Hematopoietic multipotent progenitor cell treated with erythropoietin and hydrocortisone succinate and interleukin-3 and kit ligand, for 8 days (in vitro differentiated cells): Measurements from ENCODE around the gene MTF1.

Experiments used
- DNase-seq: peaks from one replicate; pipeline ENCODE4 v3.0.0-alpha.2; 2015

Gene MTF1

GRCh38 chr1:37825506-37825905, 33.9 kb downstream of the MTF1 start:
- DNase-seq, result no peak

DNA sequence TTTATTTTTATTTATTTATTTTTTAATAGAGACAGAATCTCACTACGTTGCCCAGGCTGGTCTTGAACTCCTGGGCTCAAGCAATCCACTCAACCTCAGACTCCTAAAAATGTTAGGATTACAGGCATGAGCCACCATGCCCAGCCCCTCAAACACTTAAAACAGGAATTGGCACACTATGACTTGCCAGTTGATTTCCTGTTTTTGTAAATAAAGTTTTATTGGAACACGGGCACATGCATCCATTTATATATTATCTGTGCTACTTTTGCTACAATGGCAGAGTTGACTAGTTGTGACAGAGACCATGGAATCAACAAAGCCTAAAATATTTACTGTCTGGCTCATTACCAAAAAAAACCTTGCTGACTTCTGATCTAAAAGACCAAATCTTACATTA, 35.4 kb downstream of the MTF1 start:
- no peak for DNase-seq

DNA sequence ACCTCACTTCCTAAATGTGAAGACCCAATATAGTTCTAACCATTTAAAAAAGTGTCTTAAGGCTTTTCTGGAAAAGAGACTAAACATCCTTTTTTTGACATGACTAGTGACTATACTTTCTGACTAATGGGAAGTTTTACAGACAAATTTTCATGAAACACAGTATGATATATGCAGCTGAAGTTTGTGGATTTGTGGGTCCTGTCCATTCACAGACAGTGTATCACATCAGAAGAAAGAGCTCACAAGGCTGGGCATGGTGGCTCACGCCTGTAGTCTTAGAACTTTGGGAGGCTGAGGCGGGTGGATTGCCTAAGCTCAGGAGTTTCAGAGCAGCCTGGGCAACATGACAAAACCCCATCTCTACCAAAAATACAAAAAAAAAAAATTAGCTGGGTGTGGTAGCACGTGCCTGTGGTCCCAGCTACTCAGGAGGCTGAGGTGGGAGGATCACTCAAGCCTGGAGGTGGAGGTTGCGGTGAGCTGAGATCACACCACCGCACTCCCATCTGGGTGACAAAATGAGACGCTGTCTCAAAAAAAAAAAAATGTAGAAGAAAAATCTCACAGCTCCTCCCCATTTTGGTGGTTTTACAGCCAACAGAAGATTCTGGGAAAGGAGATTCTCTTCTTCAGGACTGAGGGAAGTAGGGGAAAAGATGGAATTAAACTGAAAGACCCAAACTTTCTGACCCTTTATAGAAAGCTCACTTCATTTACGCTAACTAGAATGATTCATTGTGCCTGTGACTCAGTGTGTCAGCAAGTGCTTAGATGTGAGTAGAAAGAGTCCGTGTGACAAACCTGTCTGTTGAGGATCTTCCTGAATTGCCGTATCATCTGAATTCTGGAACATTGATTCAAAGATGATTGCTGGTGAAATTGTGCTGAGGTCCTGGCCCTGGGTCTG, 36.2 kb downstream of the MTF1 start:
- no peak for DNase-seq

DNA sequence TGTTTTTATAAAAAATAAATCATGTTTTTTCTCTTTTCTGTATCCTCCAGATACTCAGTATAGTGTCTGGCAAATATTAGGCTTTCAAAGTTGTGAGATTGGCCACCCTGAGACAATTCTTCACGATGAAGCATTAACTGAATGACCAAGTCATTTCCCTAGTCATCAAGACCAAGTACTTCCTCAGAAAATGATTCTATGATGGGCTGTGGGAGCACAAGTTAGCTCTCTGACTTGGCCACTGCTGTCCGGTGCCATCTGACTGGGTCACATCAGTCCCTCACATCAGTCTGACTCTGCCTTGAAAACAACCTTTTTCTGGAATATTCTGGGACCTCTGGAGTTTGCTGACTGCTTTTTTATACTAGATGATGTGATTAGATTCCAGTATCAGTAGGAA, 37.9 kb downstream of the MTF1 start:
- no peak for DNase-seq

DNA sequence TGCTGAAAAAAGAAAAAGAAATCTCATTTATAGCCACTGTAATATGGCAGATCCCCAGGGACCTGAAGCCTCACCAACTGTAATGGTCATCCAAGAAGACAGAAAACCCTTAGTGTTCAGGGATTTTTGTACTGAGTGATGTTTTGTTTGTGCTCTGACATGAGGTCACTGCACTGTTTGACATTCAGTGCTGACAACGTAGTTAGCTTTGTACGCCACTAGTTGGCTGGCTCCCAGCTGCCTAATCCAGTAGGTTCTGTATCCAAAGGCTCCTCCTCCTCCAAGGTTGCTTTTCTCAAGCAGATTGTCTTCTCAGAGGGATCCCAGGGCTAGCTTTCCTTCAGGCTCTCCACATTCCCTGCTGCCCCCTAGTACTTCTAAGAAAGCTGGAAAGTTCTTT, 41.9 kb downstream of the MTF1 start:
- DNase-seq, result peak; percentile 12

- no peak for DNase-seq
Observed at GRCh38 chr1:37814252-37814651, 45.1 kb downstream of the MTF1 start.

GRCh38 chr1:37813529-37814145, 45.8 kb downstream of the MTF1 start:
- no peak for DNase-seq

GRCh38 chr1:37811027-37811655, 48.3 kb downstream of the MTF1 start:
- peak; percentile 86 for DNase-seq

DNA sequence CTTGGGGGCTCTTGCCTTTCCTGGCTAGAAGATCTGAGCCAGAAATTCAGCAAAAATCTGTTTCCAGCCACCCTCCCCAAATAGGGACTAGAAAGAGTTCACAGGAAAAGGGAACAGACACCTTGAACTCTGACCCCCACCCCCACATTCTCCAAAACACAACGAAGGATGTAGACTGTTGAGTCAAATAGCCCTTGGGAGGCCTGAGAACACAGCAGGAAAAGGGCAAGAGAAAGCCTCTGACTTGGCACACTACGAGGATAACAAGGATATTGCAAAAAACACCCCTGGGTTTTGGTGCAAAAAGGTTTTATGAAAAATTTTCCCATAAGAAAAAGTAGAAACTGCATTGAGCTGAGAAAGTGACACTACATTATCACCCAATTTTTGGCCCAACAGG, 49.5 kb downstream of the MTF1 start:
- DNase-seq, result no peak

- peak; percentile 65 for DNase-seq
Observed at GRCh38 chr1:37808369-37809319, 50.7 kb downstream of the MTF1 start.

DNA sequence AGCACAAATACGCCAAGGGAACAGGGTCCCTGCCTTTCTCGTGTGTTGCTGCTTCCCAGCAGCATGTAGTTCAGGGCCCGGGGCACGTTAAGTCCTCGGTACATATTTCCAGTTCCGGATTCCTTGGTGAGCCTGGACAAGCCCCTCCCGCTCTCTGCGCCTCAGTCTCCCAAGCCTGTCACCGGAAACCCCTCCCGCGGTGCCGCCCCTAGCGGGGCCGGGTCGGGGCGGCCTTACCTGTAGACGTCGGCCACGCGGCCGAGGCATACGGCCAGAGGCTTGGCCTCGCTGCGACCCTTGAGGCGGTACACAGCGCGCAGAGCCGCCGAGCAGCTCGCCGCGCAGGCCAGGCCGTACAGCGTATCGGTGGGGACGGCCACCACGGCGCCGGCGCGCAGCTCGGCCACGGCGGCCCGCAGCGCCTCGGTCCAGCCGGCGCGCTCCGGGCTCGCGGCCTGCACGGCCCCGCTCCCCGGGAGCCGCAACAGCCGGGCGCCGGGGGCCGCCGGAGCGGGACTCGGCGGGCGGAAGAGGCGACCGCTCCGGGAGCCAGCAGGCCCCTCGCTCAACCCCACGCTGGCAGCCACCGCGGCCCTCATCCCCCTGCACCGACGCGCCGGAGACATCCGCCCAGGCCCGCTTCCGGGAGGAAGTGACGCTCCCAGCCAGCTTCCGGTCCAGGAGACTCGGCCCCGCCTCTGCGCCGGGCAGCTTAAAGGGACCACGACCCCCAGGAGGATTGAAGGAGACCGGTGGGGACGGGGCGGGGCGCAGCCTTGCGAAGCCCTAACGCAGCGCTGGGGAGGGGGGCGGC, 51.6 kb downstream of the MTF1 start, which contains the start of the genes C1orf122 and YRDC:
C1orf122 (plus strand) TSS at position 236 of the 814 bp plus-strand sequence. CDS start 615 bp downstream, outside the sequence.
YRDC (minus strand) TSS at position 654 of the 814 bp plus-strand sequence; CDS start at position 626, 28 bp downstream.
- DNase-seq, result peak; percentile 93

DNA sequence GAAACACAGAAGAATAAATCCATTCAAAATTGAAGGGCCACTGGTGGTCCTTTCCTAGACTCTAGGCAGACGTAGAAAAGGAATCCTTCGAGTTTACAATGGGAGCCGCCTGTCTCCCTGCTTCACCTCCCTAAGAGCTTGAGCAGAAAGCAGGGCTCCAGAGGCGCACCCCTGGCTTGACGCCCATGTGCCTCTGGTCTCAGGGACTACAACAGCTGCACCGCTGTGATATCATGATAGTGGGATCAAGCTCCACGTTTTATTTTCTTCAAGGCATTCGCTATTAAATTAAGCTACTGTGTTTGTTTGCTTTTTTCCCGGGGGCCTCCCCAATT, 52.2 kb downstream of the MTF1 start:
- peak; percentile 87 for DNase-seq

DNA sequence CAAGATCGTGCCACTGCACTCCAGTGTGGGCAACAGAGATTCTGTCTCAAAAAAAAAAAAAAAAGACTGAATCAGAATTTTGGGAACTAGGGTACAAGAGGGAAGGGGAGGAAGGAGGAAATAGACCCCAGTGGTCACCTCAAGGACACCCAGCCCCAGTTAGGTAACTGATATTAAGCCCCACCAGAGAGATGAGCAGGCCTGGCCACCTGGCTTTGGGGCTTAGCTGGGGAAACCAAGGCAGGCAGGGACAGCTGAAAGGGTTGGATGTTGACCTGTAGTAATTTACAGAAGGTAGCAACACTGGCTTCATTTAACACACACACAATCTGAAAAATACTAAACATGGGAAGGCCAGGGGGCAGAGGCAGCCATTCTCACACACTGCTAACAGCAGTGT, 57.0 kb downstream of the MTF1 start:
- DNase-seq, result no peak

- no peak for DNase-seq
Observed at GRCh38 chr1:37797750-37798345, 61.5 kb downstream of the MTF1 start.

DNA sequence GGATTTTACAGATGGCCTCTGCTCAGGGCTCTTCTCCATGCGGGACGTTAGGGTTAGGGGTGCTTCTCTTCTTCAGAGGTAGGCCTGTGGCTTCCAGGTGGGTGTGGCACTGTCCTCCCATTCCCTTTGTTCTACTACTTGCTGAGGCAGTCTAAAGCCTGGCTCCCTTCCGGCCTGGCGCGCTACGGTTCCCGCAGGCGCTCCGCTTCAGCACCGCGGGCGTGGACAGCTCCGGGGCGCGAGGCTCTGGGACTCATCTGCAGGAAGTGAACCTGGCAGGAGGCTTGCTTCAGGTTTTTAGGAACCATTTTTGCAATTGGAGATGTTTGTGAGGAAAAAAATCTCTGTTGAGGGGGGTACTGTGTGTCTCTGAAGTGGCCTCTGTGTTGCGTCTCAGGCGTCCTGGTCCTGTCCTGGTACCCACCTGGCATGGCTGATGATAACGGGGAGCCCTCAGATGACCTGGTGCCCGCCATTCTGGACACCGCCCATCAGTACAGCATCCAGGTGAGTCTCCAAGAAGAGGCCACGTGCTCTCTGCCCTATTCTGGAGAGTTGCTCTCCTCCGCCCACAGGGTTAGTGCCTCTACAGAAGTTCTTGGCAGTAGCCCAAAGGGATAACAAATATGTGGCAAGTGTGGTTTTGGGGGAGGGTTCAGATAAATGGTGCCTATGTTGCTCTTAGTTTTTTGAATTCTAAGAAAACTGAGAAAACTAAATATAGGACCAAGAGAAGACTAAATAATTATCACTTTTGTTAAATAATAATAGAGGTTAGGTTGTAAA, 63.9 kb downstream of the MTF1 start:
- DNase-seq, result peak; percentile 86

GRCh38 chr1:37794372-37795339, 64.7 kb downstream of the MTF1 start:
- no peak for DNase-seq

DNA sequence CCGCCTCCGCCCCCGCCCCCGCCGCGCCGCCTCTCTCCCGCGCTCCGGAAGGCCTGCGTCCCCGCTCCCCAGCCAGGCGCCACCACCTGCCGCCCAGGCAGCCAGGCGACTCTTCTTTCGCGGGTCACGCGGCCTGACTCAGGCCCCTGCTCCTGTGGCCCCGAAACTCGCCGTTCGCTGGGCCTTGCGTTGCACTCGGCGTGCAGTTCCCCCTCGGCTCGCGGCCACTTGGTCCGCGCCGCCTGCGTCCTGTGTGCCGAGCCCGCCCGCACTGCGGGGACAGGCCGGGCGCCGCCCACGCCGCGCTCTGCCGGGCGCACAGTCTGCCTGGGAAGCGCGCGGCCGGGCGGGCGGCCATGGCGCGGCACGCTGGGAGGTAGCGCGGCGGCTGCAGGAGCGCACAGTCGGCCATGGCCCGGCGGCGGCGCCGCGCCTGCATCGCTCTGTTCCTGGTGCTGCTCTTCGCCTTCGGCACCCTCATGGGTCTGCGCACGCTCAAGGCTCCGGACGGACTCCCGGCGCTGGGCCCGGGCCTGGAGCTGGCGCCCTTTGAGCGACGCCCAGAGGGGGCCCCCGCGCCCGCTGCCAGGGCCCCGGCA, 65.5 kb downstream of the MTF1 start, which contains the start of gene MANEAL:
MANEAL (plus strand) TSS at position 75 of the 599 bp plus-strand sequence; CDS start at position 411, 336 bp downstream.
- DNase-seq, result peak; percentile 53

DNA sequence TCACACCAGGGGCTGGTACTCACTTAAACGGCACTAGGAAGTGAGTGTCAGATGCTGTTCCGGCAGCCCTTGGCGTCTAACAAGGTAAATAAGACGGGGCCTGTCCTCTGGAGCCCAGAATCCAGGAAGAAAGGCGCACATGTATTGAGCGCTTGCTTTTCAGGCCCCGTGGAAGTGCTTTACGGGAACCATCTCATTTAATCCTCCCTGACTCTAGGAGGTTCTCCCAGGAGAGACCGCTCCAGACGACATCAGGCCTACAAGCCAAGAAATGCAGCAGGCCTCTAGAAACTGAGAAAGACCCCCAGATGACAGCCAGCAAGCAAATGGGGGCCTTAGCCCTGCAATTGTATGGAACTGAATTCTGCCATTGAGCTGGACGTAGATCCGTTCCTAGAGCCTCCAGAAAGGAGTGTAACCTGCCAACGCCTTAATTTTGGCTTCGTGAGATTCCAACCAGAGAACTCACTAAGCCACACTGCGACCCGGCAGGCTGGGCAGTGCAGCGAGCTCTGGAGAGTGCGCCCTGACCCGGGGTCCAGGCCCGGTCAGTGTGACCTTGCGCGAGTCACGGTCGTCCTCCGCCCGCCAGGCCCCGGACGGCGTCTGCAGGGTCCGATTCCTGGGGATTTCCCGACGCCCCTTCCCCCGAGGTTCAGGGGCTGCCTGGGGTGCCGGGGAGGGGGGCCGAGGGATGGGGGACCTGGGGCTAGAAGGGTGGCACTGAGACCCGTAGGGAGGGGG, 66.3 kb downstream of the MTF1 start:
- no peak for DNase-seq
